Globus pallidus (tissue), 1 donor: ENCODE results near the gene FLNC.

Experiments used
- DNase-seq: peaks from one replicate; pipeline ENCODE4 v3.0.0-alpha.2; 2015; ENCODE audit warnings: low spot score

The FLNC gene

DNA sequence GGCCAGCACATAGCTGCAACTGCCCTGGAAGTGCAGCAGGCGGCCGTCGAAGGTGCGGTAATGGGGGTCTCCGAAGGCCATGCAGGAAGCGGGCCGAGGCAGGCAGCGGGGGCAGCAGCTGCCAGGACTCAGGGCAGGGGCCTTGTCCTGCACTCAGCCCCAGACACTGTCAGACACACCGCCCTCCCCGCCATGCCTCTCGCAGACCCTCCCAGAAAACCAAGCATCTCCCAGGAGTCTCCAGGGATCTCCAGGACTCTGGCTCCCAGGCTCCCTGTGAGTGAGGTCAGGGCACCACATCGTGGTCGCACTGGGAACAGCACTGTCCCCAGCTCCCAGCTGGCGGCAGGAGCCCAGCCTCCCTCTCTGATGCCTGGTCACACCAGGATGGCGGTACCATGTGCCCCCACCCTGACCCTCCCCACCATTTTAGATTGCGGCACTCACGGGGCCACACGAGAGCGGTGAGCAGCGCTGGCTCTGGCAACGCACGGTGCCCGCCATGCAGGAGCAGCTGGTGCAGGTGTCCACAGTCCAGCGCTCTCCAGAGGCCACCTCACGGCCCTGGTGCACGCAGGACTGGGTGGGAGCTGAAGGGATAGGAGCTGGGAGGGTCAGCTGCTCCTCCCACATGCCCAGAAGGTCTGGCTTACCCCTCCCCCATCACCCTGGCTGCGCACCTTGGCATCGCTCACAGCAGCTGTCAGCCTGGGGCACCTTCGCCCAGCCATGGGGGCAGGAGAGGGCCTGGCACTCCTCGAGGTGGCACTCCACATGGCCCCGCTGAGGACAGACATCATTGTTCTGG lies 49.9 kb downstream of the FLNC start:
- DNase-seq: peak; percentile 64

- no peak for DNase-seq
These were observed 50.7 kb downstream of the FLNC start for GRCh38 chr7:128880791-128881457.

DNA sequence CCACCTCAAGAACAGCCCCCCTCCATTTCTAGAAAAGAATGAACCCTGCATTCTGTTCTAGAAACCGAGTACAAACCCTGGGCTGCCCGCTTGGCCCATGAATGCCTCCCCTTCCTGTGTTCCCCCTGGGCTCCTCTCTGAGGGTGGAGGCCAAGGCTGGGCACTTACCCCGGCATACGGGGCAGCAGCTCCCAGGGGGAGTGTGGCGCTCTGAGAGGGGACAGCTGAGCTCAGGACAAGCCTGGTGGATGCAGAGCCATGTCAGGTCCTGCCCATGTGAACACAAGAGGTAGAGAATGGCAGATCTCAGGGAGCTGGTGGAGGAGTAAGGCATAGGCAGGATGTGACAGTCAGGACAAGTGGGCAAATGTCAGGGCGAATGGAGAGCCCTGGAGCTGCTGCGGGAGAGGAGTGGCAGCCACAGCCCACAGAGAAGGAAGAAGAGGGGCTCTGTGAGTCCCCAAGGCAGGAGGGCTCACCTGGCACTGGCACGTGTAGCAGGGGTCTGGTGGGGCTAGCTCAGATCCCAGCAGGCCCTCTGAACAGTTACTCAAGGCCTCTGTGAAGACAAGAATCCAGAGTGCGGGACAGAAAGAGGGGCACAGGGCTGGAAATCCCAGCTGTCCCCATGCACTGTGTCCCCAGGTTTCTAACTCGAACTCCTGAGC lies 51.4 kb downstream of the FLNC start:
- DNase-seq: no peak

DNA sequence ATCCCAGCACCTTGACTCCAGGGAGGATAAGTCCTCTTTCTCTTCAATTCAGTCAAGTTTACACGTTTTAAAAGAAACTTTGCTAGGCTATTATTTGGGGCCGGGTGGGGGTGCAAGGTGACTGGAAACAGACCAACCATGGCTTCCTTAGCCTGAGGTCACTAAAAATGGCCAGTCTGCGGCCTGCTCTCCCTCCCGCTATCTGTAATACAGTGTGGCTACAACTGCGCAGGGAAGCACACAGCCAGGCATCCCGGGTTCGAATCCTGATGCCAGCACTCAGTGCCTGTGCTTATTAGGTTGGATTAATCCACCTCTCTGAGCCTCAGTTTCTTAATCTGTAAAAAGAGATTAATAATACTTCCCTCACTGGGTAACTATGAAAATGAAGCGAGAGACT lies 51.9 kb downstream of the FLNC start:
- DNase-seq: no peak

- peak; percentile 48 for DNase-seq
These were observed 53.6 kb downstream of the FLNC start for GRCh38 chr7:128883622-128884448.

DNA sequence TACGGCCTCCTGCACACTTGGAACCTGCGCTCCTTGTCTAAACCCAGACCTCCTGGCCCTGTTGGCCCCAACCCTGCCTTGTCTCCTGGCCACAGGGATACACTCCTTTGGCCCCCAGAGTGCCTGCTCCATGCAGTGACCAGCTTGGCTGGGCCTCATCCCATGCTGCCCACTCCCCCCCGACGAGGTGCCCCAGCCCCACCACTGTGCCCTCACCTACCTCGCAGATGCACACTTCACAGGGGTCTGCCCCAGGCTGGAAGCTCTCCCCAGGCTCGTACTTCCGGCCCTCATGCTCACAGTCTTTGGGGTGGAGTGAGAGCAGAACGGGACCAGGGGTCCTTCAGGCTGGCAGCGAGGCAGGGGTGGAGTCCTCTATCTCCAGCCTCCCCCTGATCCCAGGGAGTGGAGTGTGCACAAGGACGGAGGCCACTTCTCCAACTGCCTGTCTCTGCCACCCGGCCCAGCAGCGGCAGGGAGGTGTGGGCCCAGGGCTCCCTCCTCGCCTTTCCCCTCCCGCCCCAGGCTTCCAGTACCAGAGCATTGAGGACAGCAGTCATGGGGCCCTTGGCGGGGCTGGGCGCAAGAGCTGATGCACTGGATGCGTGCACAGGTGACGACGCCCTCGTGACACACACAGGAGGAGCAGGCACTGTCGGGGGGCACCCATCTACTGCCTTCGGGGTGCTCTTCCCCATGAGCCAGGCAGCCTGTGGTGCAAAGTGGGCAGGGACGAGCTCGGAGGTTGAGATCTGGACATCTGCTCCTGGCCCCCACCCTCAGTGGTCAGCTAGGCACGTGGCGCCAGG lies 54.6 kb downstream of the FLNC start:
- no peak for DNase-seq

- DNase-seq: no peak
These were observed 55.4 kb downstream of the FLNC start for GRCh38 chr7:128885370-128886187.

- DNase-seq: no peak
These were observed 56.4 kb downstream of the FLNC start for GRCh38 chr7:128886391-128887168.

DNA sequence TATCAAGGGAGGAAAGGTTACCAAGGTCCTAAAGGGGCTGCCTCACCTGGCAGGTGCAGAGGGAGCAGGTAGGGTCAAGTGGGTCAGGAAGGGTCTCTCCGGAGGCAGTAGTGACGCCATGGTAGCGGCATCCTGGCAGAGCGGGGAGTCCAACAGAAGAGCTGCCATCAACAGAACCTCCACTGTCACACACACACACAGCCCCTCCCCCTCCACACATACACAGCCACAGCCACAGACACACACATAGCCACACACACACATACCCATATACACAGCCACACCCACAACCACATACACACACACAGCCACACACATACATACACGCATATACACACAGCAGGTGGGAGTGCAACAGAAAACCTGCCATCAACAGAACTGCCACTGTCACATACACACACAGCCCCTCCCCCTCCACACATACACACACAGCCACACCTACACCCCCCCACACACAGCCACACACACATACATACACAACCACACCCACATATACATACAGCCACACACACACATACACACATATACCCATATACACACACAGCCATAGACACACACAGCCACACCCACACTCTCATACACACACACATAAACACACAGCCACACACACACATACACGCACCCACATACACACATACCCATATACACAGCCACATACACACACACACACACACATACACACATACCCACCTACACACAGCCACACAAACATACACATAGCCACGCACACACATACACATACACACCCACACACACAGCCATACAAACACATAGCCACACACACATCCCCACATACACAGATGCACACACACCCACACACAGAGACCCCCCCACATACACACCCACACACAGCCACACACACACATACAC lies 57.2 kb downstream of the FLNC start:
- no peak for DNase-seq

DNA sequence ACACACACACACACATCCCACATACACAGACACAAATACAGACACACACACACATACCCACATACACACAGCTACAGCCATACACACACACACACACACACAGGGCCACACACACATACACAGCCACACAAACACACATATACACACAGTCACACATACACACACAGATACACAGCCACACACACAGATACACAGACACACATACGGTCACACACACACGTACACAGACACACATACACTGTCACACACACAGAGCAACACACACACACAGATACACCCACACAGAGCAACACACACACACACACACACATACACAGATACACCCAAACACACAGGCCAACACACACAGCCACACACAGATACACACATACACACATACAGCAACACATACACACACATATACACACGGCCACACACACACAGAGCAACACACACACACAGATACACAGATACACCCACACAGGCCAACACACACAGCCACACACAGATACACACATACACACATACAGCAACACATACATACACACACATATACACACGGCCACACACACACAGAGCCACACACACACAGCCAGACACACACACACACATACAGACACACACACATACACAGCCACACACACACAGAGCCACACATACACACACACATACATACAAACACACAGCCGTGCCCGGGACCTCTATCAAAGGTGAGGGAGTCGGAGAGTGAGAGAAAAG lies 58.0 kb downstream of the FLNC start:
- DNase-seq: no peak

- DNase-seq: no peak
These were observed 58.5 kb downstream of the FLNC start for GRCh38 chr7:128888756-128889095.

GRCh38 chr7:128889121-128889520 lies 58.9 kb downstream of the FLNC start:
- no peak for DNase-seq

- DNase-seq: no peak
These were observed 60.3 kb downstream of the FLNC start for GRCh38 chr7:128890306-128891109.

DNA sequence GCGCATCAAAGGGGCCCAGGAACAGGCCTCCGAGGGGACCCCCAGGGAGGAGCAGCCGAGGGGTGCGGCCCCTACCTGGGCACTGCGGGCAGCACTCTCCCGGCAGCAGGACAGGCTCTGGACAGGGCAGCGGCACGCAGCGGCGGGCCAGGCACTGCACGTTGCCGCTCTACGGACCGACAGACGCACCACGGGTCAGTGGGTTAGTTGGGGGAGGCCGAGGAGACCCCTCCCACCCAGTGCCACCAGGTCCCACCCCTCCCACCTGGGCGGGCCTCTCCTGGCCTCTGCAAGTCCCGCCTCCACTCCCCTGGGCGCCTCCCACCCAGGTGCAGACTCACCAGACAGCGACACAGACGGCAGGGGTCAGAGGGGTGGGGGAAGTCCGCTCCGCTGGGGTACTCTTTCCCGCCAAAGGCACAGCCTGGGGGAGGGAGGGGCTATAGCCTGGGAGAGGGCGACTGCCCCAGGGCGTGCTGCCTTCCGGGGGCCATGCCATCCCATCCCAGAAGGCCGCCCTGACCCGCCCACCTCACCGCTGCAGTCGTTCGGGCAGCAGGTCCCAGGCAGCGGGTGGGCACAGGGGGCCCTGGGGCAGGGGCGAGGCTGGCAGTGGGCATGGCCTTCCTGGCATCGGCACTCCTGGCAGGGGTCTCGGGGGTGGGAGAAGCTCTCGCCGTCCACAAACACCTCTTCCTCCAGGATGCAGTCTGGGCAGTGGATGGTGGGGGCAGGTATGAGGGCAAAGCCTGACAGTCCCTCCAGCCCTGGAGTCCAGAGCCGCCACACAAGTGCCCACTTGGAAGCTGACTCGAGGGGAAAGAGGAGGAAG lies 61.1 kb downstream of the FLNC start:
- no peak for DNase-seq

- DNase-seq: no peak
These were observed 61.7 kb downstream of the FLNC start for GRCh38 chr7:128891942-128892269.

DNA sequence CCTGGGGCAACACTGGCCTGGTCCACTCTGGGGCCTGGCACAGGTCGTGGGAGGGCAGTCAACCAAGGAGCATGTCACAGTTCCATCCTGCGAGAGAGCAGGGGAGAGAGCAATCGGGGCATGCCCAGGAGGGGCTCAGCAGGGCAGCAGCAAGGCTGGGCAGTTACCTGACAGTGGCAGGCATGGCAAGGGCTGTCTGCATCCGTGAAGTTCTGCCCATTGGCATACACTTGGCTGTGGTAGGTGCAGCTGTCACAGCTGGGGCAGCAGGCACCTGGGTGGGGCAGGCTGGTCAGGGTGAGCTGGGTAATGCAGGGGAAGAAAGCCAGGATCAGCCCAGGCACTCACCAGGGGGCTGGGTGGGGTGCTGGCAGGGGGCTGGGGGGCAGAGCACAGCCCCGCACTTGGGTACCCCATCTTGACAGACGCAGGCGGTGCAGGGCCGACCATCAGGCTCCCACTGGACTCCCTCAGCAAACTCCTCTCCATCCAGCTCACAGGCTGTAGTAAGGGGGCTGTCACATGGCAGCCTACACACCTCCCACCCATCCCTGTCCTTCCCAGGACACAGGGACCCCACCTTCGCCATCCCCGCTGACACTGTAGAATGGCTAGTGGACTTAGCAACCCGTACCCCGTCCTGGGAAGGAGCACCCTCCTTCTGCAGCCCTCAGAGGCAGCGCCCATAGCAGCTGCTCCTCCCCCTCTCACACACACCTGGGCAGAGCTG lies 62.5 kb downstream of the FLNC start:
- no peak for DNase-seq
